Mesenchymal stem cell (in vitro differentiated cells and primary cell): Measurements from ENCODE around the gene ATP7B.

Experiments
- DNase-seq: peaks from one replicate; pipeline ENCODE4 v3.0.0-alpha.2; 2013
- H2AFZ ChIP-seq: one replicate; pipeline ENCODE4 v1.6.1; 2013; ENCODE audit warnings: low read depth, mild to moderate bottlenecking, control low read depth, inconsistent platforms, low read length, moderate library complexity
- H2AK5ac ChIP-seq: 2 replicates; pipeline ENCODE4 v1.6.1; 2013; ENCODE audit warnings: low read length, moderate library complexity, mild to moderate bottlenecking, inconsistent platforms; ENCODE audit not compliant: severe bottlenecking
- H2BK120ac ChIP-seq: one replicate; pipeline ENCODE4 v1.6.1; 2013; ENCODE audit warnings: low read depth, mild to moderate bottlenecking, inconsistent platforms, low read length, moderate library complexity
- H2BK12ac ChIP-seq, 2 experiments: one replicate each; pipeline ENCODE4 v1.6.1; 2013; ENCODE audit warnings: inconsistent platforms in 2 of 2, low read length in 2 of 2, mild to moderate bottlenecking in 2 of 2, moderate library complexity in 2 of 2, control low read depth in 1 of 2
- H2BK15ac ChIP-seq: one replicate; pipeline ENCODE4 v1.6.1; 2013; ENCODE audit warnings: mild to moderate bottlenecking, low read depth, inconsistent platforms; ENCODE audit not compliant: poor library complexity, severe bottlenecking
- H2BK5ac ChIP-seq: 2 replicates; pipeline ENCODE4 v1.6.1; 2013; ENCODE audit warnings: low read depth, mild to moderate bottlenecking, low read length, control low read depth, inconsistent platforms; ENCODE audit not compliant: poor library complexity, severe bottlenecking
- H3K14ac ChIP-seq, 2 experiments: one replicate each; pipeline ENCODE4 v1.6.1; 2013; ENCODE audit warnings: inconsistent platforms in 2 of 2, low read length in 2 of 2, control low read depth in 1 of 2, mild to moderate bottlenecking in 1 of 2, moderate library complexity in 1 of 2
- H3K18ac ChIP-seq, 2 experiments: one replicate each; pipeline ENCODE4 v1.6.1; 2013; ENCODE audit warnings: inconsistent platforms in 2 of 2, low read length in 2 of 2, control low read depth in 1 of 2, low read depth in 1 of 2, mild to moderate bottlenecking in 1 of 2
- H3K23ac ChIP-seq, 2 experiments: one replicate each; pipeline ENCODE4 v1.6.1; 2013; ENCODE audit warnings: inconsistent platforms in 2 of 2, low read length in 2 of 2, mild to moderate bottlenecking in 2 of 2, moderate library complexity in 2 of 2, control low read depth in 1 of 2
- H3K27ac ChIP-seq: 2 replicates; pipeline ENCODE4 v1.5.1; 2013; ENCODE audit warnings: mild to moderate bottlenecking, moderate library complexity, low read length, control low read depth, inconsistent platforms; ENCODE audit not compliant: poor library complexity, severe bottlenecking
- H3K27me3 ChIP-seq, 2 experiments: 2 replicates each; pipeline versions ENCODE4 v1.6.1 to v1.7.0; 2013; ENCODE audit warnings: low read length in 2 of 2, mild to moderate bottlenecking in 2 of 2, moderate library complexity in 2 of 2, control low read depth in 1 of 2, inconsistent platforms in 1 of 2; ENCODE audit not compliant: control insufficient read depth in 1 of 2, insufficient read depth in 1 of 2
- H3K36me3 ChIP-seq, 2 experiments: 2 replicates each; pipeline versions ENCODE4 v1.6.1 to v1.7.0; 2013; ENCODE audit warnings: low read length in 2 of 2, control low read depth in 1 of 2, inconsistent platforms in 1 of 2, low read depth in 1 of 2, mild to moderate bottlenecking in 1 of 2; ENCODE audit not compliant: insufficient read depth in 2 of 2, control insufficient read depth in 1 of 2
- H3K4ac ChIP-seq, 2 experiments: one replicate each; pipeline ENCODE4 v1.6.1; 2013; ENCODE audit warnings: inconsistent platforms in 2 of 2, low read length in 2 of 2, mild to moderate bottlenecking in 2 of 2, moderate library complexity in 2 of 2, control low read depth in 1 of 2, low read depth in 1 of 2
- H3K4me1 ChIP-seq: 2 replicates; pipeline ENCODE4 v1.6.1; 2013; ENCODE audit warnings: low read depth, low read length, control low read depth; ENCODE audit not compliant: control insufficient read depth, insufficient read depth
- H3K4me2 ChIP-seq: 2 replicates; pipeline ENCODE4 v1.6.1; 2013; ENCODE audit warnings: low read length, mild to moderate bottlenecking, inconsistent platforms; ENCODE audit not compliant: poor library complexity, severe bottlenecking
- H3K4me3 ChIP-seq, 2 experiments: 2 replicates each; pipeline versions ENCODE4 v1.5.1 to v1.7.0; 2013; ENCODE audit warnings: low read length in 2 of 2, mild to moderate bottlenecking in 2 of 2, control low read depth in 1 of 2, low read depth in 1 of 2; ENCODE audit not compliant: insufficient read depth in 1 of 2
- H3K79me1 ChIP-seq: replicated peaks from 2 replicates; pipeline ENCODE4 v1.6.1; 2013; ENCODE audit warnings: mild to moderate bottlenecking, control low read depth, low read length, inconsistent platforms; ENCODE audit not compliant: poor library complexity, severe bottlenecking
- H3K9ac ChIP-seq: 2 replicates; pipeline ENCODE4 v1.7.0; 2013; ENCODE audit warnings: mild to moderate bottlenecking, low read length, moderate library complexity
- H3K9me3 ChIP-seq: 2 replicates; pipeline ENCODE4 v1.7.0; 2013; ENCODE audit warnings: mild to moderate bottlenecking, low read length; ENCODE audit not compliant: control insufficient read depth
- H4K8ac ChIP-seq: one replicate; pipeline ENCODE4 v1.6.1; 2013; ENCODE audit warnings: inconsistent platforms, mild to moderate bottlenecking, low read length, moderate library complexity
- H4K91ac ChIP-seq: one replicate; pipeline ENCODE4 v1.6.1; 2013; ENCODE audit warnings: mild to moderate bottlenecking, low read length, inconsistent platforms
- WGBS: methylation state at CpG from one replicate; pipeline ENCODE4 v1.1.7; 2013; ENCODE audit warnings: mixed read lengths; 5-methylcytosine and 5-hydroxymethylcytosine counted together

ATP7B gene

GRCh38 chr13:52026246-52026626 is 15.0 kb upstream of the ATP7B start:
- Histone ChIP-seq H3K18ac (no peak overlapping the region), H3K4ac (no peak overlapping the region), H3K27me3 (no peaks in the 10 kb centered on the region), H2BK5ac (no peak overlapping the region), H3K9me3 (peaks cover 10% of the 10 kb centered on the region), H3K79me1 (peaks cover 46% of the 10 kb centered on the region), H3K9ac (no peak overlapping the region), H2AFZ (no peak overlapping the region), H3K4me1 (peaks cover 2% of the 10 kb centered on the region), H3K36me3 (peaks cover 23 to 72% of the 10 kb centered on the region in 2 experiments), H2BK12ac (no peak overlapping the region), H3K23ac (no peak overlapping the region), H2BK120ac (no peak overlapping the region), H3K27ac (no peak overlapping the region), H2BK15ac (no peak overlapping the region), H3K14ac (no peak overlapping the region), H4K8ac (no peak overlapping the region), H4K91ac (no peak overlapping the region), H3K4me2 (no peak overlapping the region), H2AK5ac (no peak overlapping the region), H3K4me3 (no peak overlapping the region)
- DNase-seq = no peak
- WGBS = 95% methylated on average over 3 of the region's 3 CpGs

- H2AK5ac ChIP-seq = no peak overlapping the region
These were observed 14.4 kb upstream of the ATP7B start for GRCh38 chr13:52025475-52026245.

GRCh38 chr13:52024481-52024880 is 13.2 kb upstream of the ATP7B start, which contains the start of gene UTP14C:
Gene UTP14C, plus strand, starts transcription at chr13:52024691. Its CDS starts 4,114 bp downstream, at chr13:52028805.
- H2BK5ac ChIP-seq = no peak within 1 kb of the TSS
- no peak within 1 kb of the TSS for H3K4me2 ChIP-seq
- no peak within 1 kb of the TSS for H4K91ac ChIP-seq
- H3K9me3 ChIP-seq = peaks cover 10% of the 10 kb centered on the region
- no peak for DNase-seq
- no peak within 1 kb of the TSS for H3K18ac ChIP-seq
- no peak within 1 kb of the TSS for H3K27ac ChIP-seq
- H3K36me3 ChIP-seq = peaks cover 27 to 89% of the 10 kb centered on the region in 2 experiments
- H3K9ac ChIP-seq = no peak within 1 kb of the TSS
- no peak within 1 kb of the TSS for H2BK12ac ChIP-seq
- H3K4ac ChIP-seq = no peak within 1 kb of the TSS
- no peak within 1 kb of the TSS for H4K8ac ChIP-seq
- H3K4me1 ChIP-seq = peaks cover 2% of the 10 kb centered on the region
- H2BK120ac ChIP-seq = no peak within 1 kb of the TSS
- no peak within 1 kb of the TSS for H2BK15ac ChIP-seq
- no peak within 1 kb of the TSS for H3K23ac ChIP-seq
- no peak within 1 kb of the TSS for H3K4me3 ChIP-seq
- no peaks in the 10 kb centered on the region for H3K27me3 ChIP-seq
- peaks cover 44% of the 10 kb centered on the region for H3K79me1 ChIP-seq
- no peak within 1 kb of the TSS for H2AFZ ChIP-seq
- no peak within 1 kb of the TSS for H2AK5ac ChIP-seq
- no peak within 1 kb of the TSS for H3K14ac ChIP-seq
- 96% methylated on average over 3 of the region's 3 CpGs for WGBS

More at GRCh38 chr13:52025475-52026245, 14.4 kb upstream of the ATP7B start:
- 95% methylated on average over 7 of the region's 8 CpGs for WGBS
- Histone ChIP-seq H3K4me1 (peaks cover 2% of the 10 kb centered on the region), H3K9ac (no peak overlapping the region), H4K8ac (no peak overlapping the region), H3K23ac (no peak overlapping the region), H3K27ac (no peak overlapping the region), H3K4ac (no peak overlapping the region), H2BK5ac (no peak overlapping the region), H3K14ac (no peak overlapping the region), H2BK12ac (no peak overlapping the region), H2AFZ (no peak overlapping the region), H3K27me3 (no peaks in the 10 kb centered on the region), H3K18ac (no peak overlapping the region), H4K91ac (no peak overlapping the region), H2BK15ac (no peak overlapping the region), H3K4me2 (no peak overlapping the region), H3K4me3 (no peak overlapping the region), H3K9me3 (peaks cover 10% of the 10 kb centered on the region), H3K79me1 (peaks cover 45% of the 10 kb centered on the region), H3K36me3 (peaks cover 24 to 78% of the 10 kb centered on the region in 2 experiments), H2BK120ac (no peak overlapping the region)
- DNase-seq = no peak

- Histone ChIP-seq H3K4me3 (no peak overlapping the region), H3K4me1 (peaks cover 2% of the 10 kb centered on the region), H4K8ac (no peak overlapping the region), H3K14ac (no peak overlapping the region), H3K4me2 (no peak overlapping the region), H4K91ac (no peak overlapping the region), H2BK120ac (no peak overlapping the region), H2AFZ (no peak overlapping the region), H3K27me3 (no peaks in the 10 kb centered on the region), H3K36me3 (peaks cover 23 to 83% of the 10 kb centered on the region in 2 experiments), H2BK15ac (no peak overlapping the region), H3K9me3 (peaks cover 6% of the 10 kb centered on the region), H2BK12ac (no peak overlapping the region), H2BK5ac (no peak overlapping the region), H3K27ac (no peak overlapping the region), H3K79me1 (peaks cover 45% of the 10 kb centered on the region), H2AK5ac (no peak overlapping the region), H3K9ac (no peak overlapping the region), H3K18ac (no peak overlapping the region), H3K4ac (no peak overlapping the region), H3K23ac (no peak overlapping the region)
- no peak for DNase-seq
- WGBS = 100% methylated on average over 2 of the region's 2 CpGs
These were observed 11.1 kb upstream of the ATP7B start for GRCh38 chr13:52022356-52022755.
